CD14-positive monocyte (primary cell): ENCODE results near the gene PDPN. TPM values are rescaled to one million over a fixed set of nuclear protein-coding genes. Genes with fewer than 3 reads are reported as not detected.

Experiments used
- DNase-seq, 3 donors: peaks; one replicate each; pipeline ENCODE4 v3.0.0-alpha.2; 2011 to 2022
- H2AFZ ChIP-seq: 2 replicates; pipeline ENCODE4 v1.6.0; 2012; ENCODE audit warnings: mild to moderate bottlenecking, low read depth, low read length, inconsistent platforms; ENCODE audit not compliant: insufficient read depth, poor library complexity, severe bottlenecking
- H3K27ac ChIP-seq, 2 donors: 1 replicate in 1 of 2; 2 replicates in 1 of 2; pipeline ENCODE4 v1.5.1; 2012 to 2013; ENCODE audit warnings: low read length in 2 of 2, control low read depth in 1 of 2, inconsistent platforms in 1 of 2, low read depth in 1 of 2, mild to moderate bottlenecking in 1 of 2
- H3K27me3 ChIP-seq, 2 donors: one replicate each; pipeline versions ENCODE4 v1.6.0 to v1.6.1; 2011 to 2013; ENCODE audit warnings: low read length in 2 of 2; ENCODE audit not compliant: control insufficient read depth in 2 of 2, insufficient read depth in 2 of 2
- H3K36me3 ChIP-seq, 2 donors: replicated peaks in 1 of 2; 1 replicate in 1 of 2; 2 replicates in 1 of 2; pipeline versions ENCODE4 v1.5.1 to v1.6.1; 2012 to 2013; ENCODE audit warnings: low read length in 2 of 2, control low read depth in 1 of 2, inconsistent platforms in 1 of 2, mild to moderate bottlenecking in 1 of 2; ENCODE audit not compliant: insufficient read depth in 2 of 2, control insufficient read depth in 1 of 2
- H3K4me1 ChIP-seq, 2 donors: 1 replicate in 1 of 2; 2 replicates in 1 of 2; pipeline versions ENCODE4 v1.5.1 to v1.6.1; 2012 to 2013; ENCODE audit warnings: low read length in 2 of 2, control low read depth in 1 of 2, inconsistent platforms in 1 of 2, mild to moderate bottlenecking in 1 of 2, moderate library complexity in 1 of 2; ENCODE audit not compliant: insufficient read depth in 2 of 2, control insufficient read depth in 1 of 2
- H3K4me2 ChIP-seq: replicated peaks from 2 replicates; pipeline ENCODE3; 2012; ENCODE audit warnings: low read length, moderate library complexity, mild to moderate bottlenecking; ENCODE audit not compliant: poor library complexity, severe bottlenecking; ENCODE audit errors: extremely low read depth
- H3K4me3 ChIP-seq, 3 experiments: fragments of 200-600 bp in 1 of 3; sonication (generic) in 1 of 3; replicated peaks in 1 of 3; 1 replicate in 2 of 3; 2 replicates in 1 of 3; pipeline ENCODE4 v1.5.1; 2011 to 2013; ENCODE audit warnings: low read length in 3 of 3, mild to moderate bottlenecking in 3 of 3, control low read depth in 2 of 3, low read depth in 2 of 3, inconsistent platforms in 1 of 3, moderate library complexity in 1 of 3
- H3K79me2 ChIP-seq: 2 replicates; pipeline ENCODE4 v1.6.0; 2012; ENCODE audit warnings: mild to moderate bottlenecking, control low read depth, inconsistent platforms, low read length, moderate library complexity; ENCODE audit not compliant: insufficient read depth
- H3K9ac ChIP-seq: 2 replicates; pipeline ENCODE4 v1.6.0; 2017; ENCODE audit warnings: low read length, mild to moderate bottlenecking; ENCODE audit not compliant: insufficient read depth, poor library complexity, severe bottlenecking
- H3K9me3 ChIP-seq, 2 donors: replicated peaks in 1 of 2; 1 replicate in 1 of 2; 2 replicates in 1 of 2; pipeline versions ENCODE4 v1.5.1 to v1.6.1; 2012 to 2013; ENCODE audit warnings: low read length in 2 of 2, control low read depth in 1 of 2; ENCODE audit not compliant: control insufficient read depth in 1 of 2, insufficient read depth in 1 of 2
- H4K20me1 ChIP-seq: 2 replicates; pipeline ENCODE4 v1.6.0; 2012; ENCODE audit warnings: mild to moderate bottlenecking, low read length, control low read depth, moderate library complexity; ENCODE audit not compliant: insufficient read depth
- H3K27ac Mint-ChIP-seq, 7 donors: one replicate each; pipeline ENCODE4 v1.8.0; 2020; ENCODE audit warnings: mild to moderate bottlenecking in 7 of 7, mixed read lengths in 7 of 7, moderate library complexity in 6 of 7, inconsistent platforms in 2 of 7
- H3K27me3 Mint-ChIP-seq, 3 donors: one replicate each; pipeline ENCODE4 v1.8.0; 2021 to 2022; ENCODE audit warnings: low read depth in 3 of 3, mild to moderate bottlenecking in 3 of 3, mixed read lengths in 3 of 3, moderate library complexity in 3 of 3, inconsistent platforms in 1 of 3
- H3K36me3 Mint-ChIP-seq, 2 donors: one replicate each; pipeline ENCODE4 v1.8.0; 2020; ENCODE audit warnings: mixed read lengths in 2 of 2, inconsistent platforms in 1 of 2, mild to moderate bottlenecking in 1 of 2
- H3K4me1 Mint-ChIP-seq: one replicate; pipeline ENCODE4 v1.8.0; 2020; ENCODE audit warnings: mild to moderate bottlenecking, mixed read lengths
- H3K4me3 Mint-ChIP-seq, 2 donors: one replicate each; pipeline ENCODE4 v1.8.0; 2020; ENCODE audit warnings: mild to moderate bottlenecking in 2 of 2, mixed read lengths in 2 of 2, moderate library complexity in 1 of 2
- H3K9me3 Mint-ChIP-seq, 7 donors: one replicate each; pipeline ENCODE4 v1.8.0; 2020 to 2022; ENCODE audit warnings: mixed read lengths in 7 of 7, mild to moderate bottlenecking in 6 of 7, moderate library complexity in 6 of 7, inconsistent platforms in 2 of 7
- WGBS: methylation state at CpG from one replicate; pipeline ENCODE4 v1.1.5; 2013; ENCODE audit warnings: missing lambda C conversion rate; ENCODE audit not compliant: insufficient coverage; 5-methylcytosine and 5-hydroxymethylcytosine counted together
- intact Hi-C, 2 donors: fragments of 100-400 bp; cut with micrococcal nuclease; formaldehyde crosslinking; loops; one replicate each; pipeline versions ENCODE4 v1.15.0 to v1.15.1; 2023
- polyA plus RNA-seq, 3 donors: library from polyadenylated mRNA; depleted of rRNA in 1 of 3; unstranded in 2 of 3; stranded (reverse) in 1 of 3; fragments of 300-500 nt in 2 of 3; fragments of >200 nt in 1 of 3; fragmentation: Illumina TruSeq in 2 of 3; gene quantifications; 1 replicate in 2 of 3; 2 replicates in 1 of 3; pipeline ENCODE4 v1.2.3, GENCODE V29; 2012 to 2021
- TF ChIP-seq, protein P1 (sequence below): fragments of 200-600 bp; IDR thresholded peaks from one replicate; pipeline ENCODE4 v1.8.0; 2022; ENCODE audit warnings: antibody characterized with exemption, mild to moderate bottlenecking

PDPN gene
- polyA plus RNA-seq, 3 donors: not detected

DNA sequence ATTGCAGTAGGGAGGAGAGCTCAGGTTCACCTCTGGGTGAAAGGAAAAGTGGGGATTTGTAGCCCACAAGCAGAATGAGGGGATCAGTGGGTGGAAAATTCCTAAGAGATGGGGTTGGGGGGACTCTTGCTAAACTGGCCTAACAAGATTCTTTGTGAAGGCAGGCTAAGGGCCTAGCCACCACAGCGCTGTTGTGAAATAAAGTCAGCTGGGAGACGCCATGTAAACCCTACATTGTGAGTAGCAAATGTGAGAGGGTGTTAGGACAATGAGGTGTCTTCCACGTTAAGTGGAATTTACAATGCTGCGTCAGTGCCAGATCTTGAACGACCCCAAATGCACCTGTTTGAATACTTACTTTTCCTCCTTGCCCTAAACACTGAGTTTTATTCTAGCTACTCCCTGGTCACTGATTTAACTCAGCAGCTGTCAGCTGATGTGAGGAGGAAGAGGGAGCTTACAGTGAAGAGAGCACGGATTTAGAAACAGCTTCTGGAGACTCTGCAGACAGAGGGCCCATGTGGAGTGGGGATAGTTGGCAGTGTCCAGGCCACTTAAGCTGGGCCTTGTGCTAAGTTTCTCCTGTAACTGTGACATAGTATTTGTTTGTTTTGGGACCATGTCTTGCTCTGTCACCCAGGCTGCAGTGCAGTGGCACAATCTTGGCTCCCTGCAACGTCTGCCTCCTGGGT lies 17.3 kb downstream of the PDPN start:
- DNase-seq: no peak
- Histone ChIP-seq H3K4me1 (no peaks in the 10 kb centered on the region), H3K4me2 (no peak overlapping the region), H3K4me3 (no peak overlapping the region), H3K36me3 (no peaks in the 10 kb centered on the region), H3K27me3 (peaks cover 0 to 12% of the 10 kb centered on the region in 2 donors), H2AFZ (no peak overlapping the region), H3K9me3 (no peaks in the 10 kb centered on the region), H3K79me2 (no peaks in the 10 kb centered on the region), H4K20me1 (no peaks in the 10 kb centered on the region), H3K9ac (no peak overlapping the region), H3K27ac (no peak overlapping the region)
- H3K27me3 Mint-ChIP-seq: peaks cover 21 to 36% (median 24%) of the 10 kb centered on the region in 3 donors
- H3K4me3 Mint-ChIP-seq: no peak overlapping the region
- WGBS: 94% methylated on average over 4 of the region's 7 CpGs
- H3K27ac Mint-ChIP-seq: no peak overlapping the region
- TF ChIP-seq, protein P1, sequence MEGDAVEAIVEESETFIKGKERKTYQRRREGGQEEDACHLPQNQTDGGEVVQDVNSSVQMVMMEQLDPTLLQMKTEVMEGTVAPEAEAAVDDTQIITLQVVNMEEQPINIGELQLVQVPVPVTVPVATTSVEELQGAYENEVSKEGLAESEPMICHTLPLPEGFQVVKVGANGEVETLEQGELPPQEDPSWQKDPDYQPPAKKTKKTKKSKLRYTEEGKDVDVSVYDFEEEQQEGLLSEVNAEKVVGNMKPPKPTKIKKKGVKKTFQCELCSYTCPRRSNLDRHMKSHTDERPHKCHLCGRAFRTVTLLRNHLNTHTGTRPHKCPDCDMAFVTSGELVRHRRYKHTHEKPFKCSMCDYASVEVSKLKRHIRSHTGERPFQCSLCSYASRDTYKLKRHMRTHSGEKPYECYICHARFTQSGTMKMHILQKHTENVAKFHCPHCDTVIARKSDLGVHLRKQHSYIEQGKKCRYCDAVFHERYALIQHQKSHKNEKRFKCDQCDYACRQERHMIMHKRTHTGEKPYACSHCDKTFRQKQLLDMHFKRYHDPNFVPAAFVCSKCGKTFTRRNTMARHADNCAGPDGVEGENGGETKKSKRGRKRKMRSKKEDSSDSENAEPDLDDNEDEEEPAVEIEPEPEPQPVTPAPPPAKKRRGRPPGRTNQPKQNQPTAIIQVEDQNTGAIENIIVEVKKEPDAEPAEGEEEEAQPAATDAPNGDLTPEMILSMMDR: no peak
- peaks cover 0 to 4% (median 0%) of the 10 kb centered on the region in 7 donors for H3K9me3 Mint-ChIP-seq
- intact Hi-C loops: no loop called here
- no peaks in the 10 kb centered on the region for H3K36me3 Mint-ChIP-seq
- H3K4me1 Mint-ChIP-seq: no peaks in the 10 kb centered on the region

DNA sequence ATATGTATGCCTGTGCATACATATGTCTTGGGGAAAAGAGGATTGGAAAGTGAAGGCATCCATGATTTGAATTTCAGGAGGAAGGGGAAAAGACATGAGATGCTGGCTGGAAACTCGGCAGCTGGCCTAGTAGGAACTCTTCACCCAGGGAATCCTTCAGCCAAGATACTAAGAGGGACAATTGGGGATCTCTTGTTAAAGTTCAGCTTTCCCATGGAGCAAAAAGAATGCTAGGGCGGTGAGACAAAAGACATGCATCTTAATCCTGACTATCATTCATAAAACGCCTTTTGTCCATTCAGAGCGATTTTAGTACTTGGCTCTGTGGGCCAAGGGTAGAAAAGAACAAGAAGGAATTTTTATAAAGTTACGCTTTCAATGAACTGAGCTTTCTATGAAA lies 20.5 kb downstream of the PDPN start:
- no CpG with 5 or more reads among the region's 5 CpGs for WGBS
- Mint-ChIP-seq H3K4me1 (no peaks in the 10 kb centered on the region), H3K27me3 (peaks cover 20 to 24% (median 20%) of the 10 kb centered on the region in 3 donors), H3K9me3 (peaks cover 0 to 7% (median 0%) of the 10 kb centered on the region in 7 donors), H3K4me3 (no peak overlapping the region), H3K36me3 (no peaks in the 10 kb centered on the region), H3K27ac (no peak overlapping the region)
- no peak for DNase-seq
- Histone ChIP-seq H3K4me3 (no peak overlapping the region), H3K9me3 (no peaks in the 10 kb centered on the region), H3K9ac (no peak overlapping the region), H3K36me3 (no peaks in the 10 kb centered on the region), H3K27ac (no peak overlapping the region), H3K4me2 (no peak overlapping the region), H3K79me2 (no peaks in the 10 kb centered on the region), H3K27me3 (peaks cover 0 to 5% of the 10 kb centered on the region in 2 donors), H3K4me1 (no peaks in the 10 kb centered on the region), H2AFZ (no peak overlapping the region), H4K20me1 (no peaks in the 10 kb centered on the region)
- TF ChIP-seq, protein P1: no peak
- intact Hi-C loops: no loop called here
